ENCODE results near the gene MEIS1.

- TF ChIP-seq CTCF (optimal IDR thresholded peaks at IDR 0.05 in 1 of 3, IDR thresholded peaks at IDR 0.05 in 1 of 3, conservative IDR thresholded peaks at IDR 0.05 in 1 of 3; ENCODE audit: extremely low read depth in 1 of 3, insufficient read depth in 2 of 3, low read length in 3 of 3) (no peak), EZH2 (IDR thresholded peaks at IDR 0.05; ENCODE audit: low read length) (peak; percentile 80)
Observed at GRCh38 chr2:66577321-66578053, 142.6 kb downstream of the MEIS1 start.

All from keratinocyte (primary cell).